ENCODE data around the gene UBE2D2.

DNA sequence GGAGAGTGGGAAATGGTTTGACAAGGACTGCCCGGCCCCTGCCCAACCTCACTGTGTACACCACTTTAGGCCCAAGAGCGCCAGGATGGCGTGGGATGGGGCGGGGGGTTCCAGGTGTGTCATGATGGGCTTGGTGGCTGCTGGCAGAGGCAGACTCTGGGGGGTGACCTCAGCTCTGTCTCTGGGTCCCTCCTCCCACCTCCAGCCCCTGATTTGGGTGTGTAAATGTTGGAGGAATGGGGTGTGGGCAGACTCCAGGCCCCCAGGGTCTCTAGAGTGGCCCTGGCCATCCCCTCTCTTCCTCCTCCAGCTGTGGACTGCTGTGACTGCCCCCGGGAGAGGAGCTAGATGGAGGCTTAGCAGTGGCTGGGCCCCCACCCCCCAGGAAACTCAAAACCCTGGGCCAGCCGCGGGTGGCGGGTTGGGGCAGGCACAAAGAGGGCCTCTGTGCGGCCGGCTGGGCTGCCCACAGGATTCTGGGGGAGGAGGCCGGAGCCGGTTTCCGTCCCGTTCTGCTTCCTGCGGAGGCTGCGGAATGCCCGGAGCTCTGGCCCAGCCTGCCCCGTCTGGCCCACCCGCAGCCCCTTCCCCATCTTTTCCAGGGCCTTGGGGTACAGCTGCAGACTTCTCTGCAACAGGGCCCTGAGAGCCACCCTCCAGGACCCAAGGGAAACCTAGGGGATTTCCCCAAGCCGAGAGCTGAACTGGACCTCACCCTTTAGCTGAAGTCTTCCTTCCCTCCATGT lies 110.1 kb downstream of the UBE2D2 start:
- TF ChIP-seq, protein P1, sequence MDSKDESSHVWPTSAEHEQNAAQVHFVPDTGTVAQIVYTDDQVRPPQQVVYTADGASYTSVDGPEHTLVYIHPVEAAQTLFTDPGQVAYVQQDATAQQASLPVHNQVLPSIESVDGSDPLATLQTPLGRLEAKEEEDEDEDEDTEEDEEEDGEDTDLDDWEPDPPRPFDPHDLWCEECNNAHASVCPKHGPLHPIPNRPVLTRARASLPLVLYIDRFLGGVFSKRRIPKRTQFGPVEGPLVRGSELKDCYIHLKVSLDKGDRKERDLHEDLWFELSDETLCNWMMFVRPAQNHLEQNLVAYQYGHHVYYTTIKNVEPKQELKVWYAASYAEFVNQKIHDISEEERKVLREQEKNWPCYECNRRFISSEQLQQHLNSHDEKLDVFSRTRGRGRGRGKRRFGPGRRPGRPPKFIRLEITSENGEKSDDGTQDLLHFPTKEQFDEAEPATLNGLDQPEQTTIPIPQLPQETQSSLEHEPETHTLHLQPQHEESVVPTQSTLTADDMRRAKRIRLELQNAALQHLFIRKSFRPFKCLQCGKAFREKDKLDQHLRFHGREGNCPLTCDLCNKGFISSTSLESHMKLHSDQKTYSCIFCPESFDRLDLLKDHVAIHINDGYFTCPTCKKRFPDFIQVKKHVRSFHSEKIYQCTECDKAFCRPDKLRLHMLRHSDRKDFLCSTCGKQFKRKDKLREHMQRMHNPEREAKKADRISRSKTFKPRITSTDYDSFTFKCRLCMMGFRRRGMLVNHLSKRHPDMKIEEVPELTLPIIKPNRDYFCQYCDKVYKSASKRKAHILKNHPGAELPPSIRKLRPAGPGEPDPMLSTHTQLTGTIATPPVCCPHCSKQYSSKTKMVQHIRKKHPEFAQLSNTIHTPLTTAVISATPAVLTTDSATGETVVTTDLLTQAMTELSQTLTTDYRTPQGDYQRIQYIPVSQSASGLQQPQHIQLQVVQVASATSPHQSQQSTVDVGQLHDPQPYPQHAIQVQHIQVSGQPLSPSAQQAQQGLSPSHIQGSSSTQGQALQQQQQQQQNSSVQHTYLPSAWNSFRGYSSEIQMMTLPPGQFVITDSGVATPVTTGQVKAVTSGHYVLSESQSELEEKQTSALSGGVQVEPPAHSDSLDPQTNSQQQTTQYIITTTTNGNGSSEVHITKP (CRISPR knock-in tag; IDR thresholded peaks at IDR 0.05; ENCODE audit: low read depth) = no peak
- TF ChIP-seq POLR2A (IDR thresholded peaks at IDR 0.05; ENCODE audit: insufficient read depth in 1 of 2, low read depth in 2 of 2, low read length in 2 of 2) (no peak), EZH2 (conservative IDR thresholded peaks at IDR 0.05; ENCODE audit: low read depth, low read length) (no peak), ARNT (IDR thresholded peaks at IDR 0.05) (no peak)
- TF ChIP-seq, protein P2, sequence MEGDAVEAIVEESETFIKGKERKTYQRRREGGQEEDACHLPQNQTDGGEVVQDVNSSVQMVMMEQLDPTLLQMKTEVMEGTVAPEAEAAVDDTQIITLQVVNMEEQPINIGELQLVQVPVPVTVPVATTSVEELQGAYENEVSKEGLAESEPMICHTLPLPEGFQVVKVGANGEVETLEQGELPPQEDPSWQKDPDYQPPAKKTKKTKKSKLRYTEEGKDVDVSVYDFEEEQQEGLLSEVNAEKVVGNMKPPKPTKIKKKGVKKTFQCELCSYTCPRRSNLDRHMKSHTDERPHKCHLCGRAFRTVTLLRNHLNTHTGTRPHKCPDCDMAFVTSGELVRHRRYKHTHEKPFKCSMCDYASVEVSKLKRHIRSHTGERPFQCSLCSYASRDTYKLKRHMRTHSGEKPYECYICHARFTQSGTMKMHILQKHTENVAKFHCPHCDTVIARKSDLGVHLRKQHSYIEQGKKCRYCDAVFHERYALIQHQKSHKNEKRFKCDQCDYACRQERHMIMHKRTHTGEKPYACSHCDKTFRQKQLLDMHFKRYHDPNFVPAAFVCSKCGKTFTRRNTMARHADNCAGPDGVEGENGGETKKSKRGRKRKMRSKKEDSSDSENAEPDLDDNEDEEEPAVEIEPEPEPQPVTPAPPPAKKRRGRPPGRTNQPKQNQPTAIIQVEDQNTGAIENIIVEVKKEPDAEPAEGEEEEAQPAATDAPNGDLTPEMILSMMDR (CRISPR knock-in tag; IDR thresholded peaks at IDR 0.05) = no peak
- TF ChIP-seq, protein P3, sequence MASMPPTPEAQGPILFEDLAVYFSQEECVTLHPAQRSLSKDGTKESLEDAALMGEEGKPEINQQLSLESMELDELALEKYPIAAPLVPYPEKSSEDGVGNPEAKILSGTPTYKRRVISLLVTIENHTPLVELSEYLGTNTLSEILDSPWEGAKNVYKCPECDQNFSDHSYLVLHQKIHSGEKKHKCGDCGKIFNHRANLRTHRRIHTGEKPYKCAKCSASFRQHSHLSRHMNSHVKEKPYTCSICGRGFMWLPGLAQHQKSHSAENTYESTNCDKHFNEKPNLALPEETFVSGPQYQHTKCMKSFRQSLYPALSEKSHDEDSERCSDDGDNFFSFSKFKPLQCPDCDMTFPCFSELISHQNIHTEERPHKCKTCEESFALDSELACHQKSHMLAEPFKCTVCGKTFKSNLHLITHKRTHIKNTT (CRISPR knock-in tag; IDR thresholded peaks at IDR 0.05) = no peak
- TF ChIP-seq, protein P4, sequence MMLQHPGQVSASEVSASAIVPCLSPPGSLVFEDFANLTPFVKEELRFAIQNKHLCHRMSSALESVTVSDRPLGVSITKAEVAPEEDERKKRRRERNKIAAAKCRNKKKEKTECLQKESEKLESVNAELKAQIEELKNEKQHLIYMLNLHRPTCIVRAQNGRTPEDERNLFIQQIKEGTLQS (CRISPR knock-in tag; IDR thresholded peaks at IDR 0.05) = no peak
